ENCODE measurements around the gene FABP3. TPM values are rescaled to one million over a fixed set of nuclear protein-coding genes. Genes with fewer than 3 reads are reported as not detected.

Gene FABP3
- total RNA-seq, 4 donors from 2014 or later, result 17.8 to 43.2 (median 18.8) TPM; not detected in 1

- TF ChIP-seq CTCF (IDR thresholded peaks at IDR 0.05; ENCODE audit: low read depth), result no peak
Observed at GRCh38 chr1:31383967-31384366, 11.1 kb upstream of the FABP3 start.

GRCh38 chr1:31382379-31382989 lies 9.6 kb upstream of the FABP3 start:
- TF ChIP-seq CTCF (IDR thresholded peaks at IDR 0.05; ENCODE audit: low read depth), result no peak

GRCh38 chr1:31381394-31382294 lies 8.8 kb upstream of the FABP3 start:
- TF ChIP-seq CTCF (IDR thresholded peaks at IDR 0.05; ENCODE audit: low read depth), result no peak

GRCh38 chr1:31380181-31380580 lies 7.3 kb upstream of the FABP3 start:
- no peak for TF ChIP-seq CTCF (IDR thresholded peaks at IDR 0.05; ENCODE audit: low read depth)

GRCh38 chr1:31378001-31378400 lies 5.1 kb upstream of the FABP3 start:
- TF ChIP-seq CTCF (IDR thresholded peaks at IDR 0.05; ENCODE audit: low read depth), result no peak

GRCh38 chr1:31377364-31377863 lies 4.5 kb upstream of the FABP3 start:
- no peak for TF ChIP-seq CTCF (IDR thresholded peaks at IDR 0.05; ENCODE audit: low read depth)
